HG03097 (cell line): ENCODE results near the gene MOV10L1.
"Not testable (repeated sequence)": the region's sequence is repeated elsewhere in the genome, so short reads cannot be mapped to it uniquely, and the experiment has no call there.

Experiments
- ATAC-seq: cut with Tn5 transposase; IDR thresholded peaks from one replicate; pipeline ENCODE4 v1.9.1; 2021; ENCODE audit not compliant: unreplicated experiment, low FRiP score

Gene MOV10L1

GRCh38 chr22:50131894-50132293, 42.1 kb downstream of the MOV10L1 start:
- ATAC-seq = no peak

DNA sequence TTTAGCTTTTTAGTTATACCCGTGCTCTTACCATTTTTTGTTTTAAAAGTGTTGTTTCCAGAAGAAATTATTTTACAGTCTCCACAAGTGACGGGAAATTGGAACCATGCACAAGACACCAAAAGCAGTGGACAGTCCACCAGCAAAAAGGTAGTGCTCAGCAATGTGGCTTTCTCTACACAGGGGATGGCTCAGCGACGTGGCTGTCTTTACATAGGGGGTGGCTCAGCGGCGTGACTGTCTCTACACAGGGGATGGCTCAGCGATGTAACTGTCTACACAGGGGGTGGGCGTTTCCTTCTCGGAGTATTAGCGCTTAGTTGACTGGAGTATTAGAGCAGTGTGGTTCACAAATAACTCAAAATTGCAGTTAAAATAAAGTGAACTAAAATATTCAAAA, 44.7 kb downstream of the MOV10L1 start:
- ATAC-seq = no peak

DNA sequence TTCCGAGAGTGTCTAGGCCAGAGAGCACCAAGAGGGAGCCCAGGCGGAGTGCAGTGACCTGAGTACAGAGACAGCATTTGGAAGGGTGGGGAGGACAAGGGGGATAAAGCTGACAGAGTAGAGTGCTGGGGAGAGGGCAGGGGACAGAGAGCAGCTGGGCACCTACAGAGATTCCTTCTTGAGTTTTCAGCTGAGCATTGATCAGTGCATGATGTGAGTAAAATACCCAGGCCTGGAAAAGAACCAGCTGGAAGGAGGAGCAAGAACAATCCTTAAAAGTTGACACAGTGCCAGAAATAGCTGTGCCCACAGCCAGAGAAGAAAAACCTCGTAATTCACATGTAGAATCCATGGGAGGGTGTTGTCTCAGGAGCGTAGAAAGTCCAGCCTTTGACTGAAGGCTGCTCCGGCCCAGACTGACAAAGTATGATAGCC, 46.8 kb downstream of the MOV10L1 start:
- no peak for ATAC-seq

GRCh38 chr22:50137277-50137676, 47.5 kb downstream of the MOV10L1 start:
- not testable (repeated sequence) for ATAC-seq

DNA sequence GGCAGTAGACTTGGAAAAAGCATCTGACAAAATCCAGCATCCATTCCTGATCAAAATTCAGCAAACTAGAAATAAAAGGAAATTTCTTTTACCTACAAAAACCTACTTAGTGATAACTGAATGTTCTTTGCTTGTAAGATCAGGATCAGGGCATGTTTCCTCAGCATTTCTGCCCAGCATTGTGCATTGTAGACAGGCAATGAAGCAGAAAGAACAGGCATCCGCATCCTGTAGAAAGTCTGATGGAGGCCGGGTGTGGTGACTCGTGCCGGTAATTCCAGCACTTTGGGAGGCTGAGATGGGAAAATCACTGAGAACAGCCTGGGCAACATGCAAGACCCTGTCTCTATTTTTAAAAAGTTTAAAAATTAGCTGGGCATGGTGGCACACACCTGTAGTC, 48.2 kb downstream of the MOV10L1 start:
- no peak for ATAC-seq

- ATAC-seq = no peak
Observed at GRCh38 chr22:50138988-50139387, 49.2 kb downstream of the MOV10L1 start.

DNA sequence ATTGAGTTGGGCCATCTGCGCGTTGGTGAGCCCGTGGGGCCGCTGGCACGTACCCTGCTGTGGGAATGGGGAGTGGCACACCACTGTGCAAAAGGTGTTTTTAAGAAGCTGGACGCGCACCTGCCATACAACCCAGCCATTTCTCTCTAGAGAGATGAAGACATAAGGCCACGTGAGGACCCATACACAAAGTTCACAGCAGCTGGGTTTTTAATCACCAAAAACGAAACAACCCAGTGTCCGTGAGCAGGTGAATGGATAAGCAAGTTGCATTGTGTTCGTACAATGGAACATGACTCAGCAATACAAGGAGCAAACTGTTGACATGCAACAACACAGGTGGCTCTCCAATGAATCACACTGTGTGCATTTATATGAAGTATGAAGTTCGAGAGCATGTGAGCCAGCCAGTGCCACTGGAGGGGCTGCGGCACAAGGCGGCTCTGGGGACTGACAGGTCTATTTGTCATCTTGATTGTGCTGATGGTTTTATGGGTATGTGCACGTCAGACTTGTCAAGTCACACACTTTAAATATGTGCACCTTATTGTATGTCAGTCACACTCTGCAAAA, 50.1 kb downstream of the MOV10L1 start:
- no peak for ATAC-seq

- no peak for ATAC-seq
Observed at GRCh38 chr22:50140615-50141014, 50.8 kb downstream of the MOV10L1 start.

DNA sequence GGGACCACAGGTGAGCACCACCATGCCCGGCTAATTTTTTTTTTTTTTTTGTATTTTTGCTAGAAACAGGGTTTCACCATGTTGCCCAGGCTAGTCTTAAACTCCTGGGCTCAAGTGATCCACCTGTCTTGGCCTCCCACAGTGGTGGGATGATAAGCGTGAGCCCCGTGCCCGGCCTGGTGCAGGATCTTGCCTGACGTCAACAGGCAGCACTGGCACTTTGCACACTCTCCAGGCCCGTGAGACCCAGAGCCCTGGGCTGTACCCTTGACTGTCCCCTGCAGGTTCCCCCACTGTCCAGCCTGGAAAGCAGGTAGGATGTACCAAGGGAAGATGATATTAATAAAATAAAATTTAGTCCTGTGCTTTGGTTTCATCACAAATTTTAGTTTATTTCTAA, 51.7 kb downstream of the MOV10L1 start:
- no peak for ATAC-seq

DNA sequence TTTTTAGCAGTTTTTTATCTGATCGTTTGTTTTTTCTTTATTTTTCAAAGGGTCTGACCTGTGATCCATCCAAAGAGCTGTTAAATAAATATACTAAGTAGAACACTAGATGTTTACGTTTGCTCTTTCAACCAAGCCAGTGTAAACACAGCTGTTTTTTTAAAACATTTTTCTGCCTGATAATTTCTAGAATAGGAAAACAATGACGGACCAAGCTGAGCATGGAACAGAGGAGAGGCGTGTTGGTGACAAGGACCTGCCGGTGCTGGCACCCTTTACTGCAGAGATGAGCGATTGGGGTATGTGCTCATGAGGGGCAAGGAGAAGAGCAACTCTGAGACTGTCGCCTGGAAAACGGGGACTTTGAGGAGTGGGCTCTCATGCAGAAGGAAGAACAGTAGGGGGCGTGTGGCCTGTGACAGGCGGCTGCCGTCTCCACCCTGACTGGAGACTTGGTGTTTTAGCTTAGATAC, 52.1 kb downstream of the MOV10L1 start:
- ATAC-seq = no peak

DNA sequence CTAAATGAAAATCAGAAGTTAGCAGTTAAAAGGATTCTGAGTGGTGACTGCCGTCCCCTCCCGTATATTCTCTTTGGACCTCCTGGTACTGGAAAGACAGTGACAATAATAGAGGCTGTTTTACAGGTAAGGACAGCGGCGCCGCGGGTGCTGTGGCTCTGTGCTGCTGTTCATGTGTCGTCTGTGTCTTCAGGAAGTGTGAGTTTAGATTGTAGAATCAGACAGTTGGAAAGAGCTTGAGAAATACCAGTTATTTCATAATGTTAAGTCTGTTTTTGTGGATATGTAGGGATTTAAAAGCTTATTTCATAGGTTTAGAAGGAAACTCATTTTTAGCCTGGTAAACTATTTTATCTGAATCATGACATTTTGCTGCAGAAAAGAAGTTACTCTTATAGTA, 53.3 kb downstream of the MOV10L1 start:
- no peak for ATAC-seq

DNA sequence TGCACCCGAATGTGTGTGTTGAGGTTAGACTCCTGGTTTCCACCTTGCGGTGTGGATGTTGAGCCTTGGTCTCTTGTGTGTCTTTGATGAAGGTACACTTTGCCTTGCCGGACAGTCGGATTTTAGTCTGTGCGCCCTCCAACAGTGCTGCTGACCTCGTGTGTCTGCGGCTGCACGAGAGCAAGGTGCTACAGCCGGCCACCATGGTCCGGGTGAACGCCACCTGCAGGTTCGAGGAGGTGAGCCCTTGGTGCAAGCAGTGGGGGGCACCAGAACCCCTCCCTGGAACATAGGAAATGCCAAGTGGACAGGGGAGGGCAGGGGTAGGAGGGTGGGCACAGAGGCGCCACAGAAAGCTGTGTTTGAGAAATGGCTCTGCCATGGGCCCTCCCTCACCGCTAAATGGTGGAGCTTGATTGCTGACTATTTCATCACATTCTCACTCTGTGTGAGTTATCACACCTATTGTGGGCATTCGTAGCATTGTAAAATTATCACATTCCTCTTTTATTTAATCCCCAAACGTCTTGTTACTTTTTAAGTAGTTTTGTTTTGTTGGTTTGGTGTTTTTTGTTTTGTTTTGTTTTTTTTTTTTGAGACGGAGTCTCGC, 54.3 kb downstream of the MOV10L1 start:
- ATAC-seq = no peak

DNA sequence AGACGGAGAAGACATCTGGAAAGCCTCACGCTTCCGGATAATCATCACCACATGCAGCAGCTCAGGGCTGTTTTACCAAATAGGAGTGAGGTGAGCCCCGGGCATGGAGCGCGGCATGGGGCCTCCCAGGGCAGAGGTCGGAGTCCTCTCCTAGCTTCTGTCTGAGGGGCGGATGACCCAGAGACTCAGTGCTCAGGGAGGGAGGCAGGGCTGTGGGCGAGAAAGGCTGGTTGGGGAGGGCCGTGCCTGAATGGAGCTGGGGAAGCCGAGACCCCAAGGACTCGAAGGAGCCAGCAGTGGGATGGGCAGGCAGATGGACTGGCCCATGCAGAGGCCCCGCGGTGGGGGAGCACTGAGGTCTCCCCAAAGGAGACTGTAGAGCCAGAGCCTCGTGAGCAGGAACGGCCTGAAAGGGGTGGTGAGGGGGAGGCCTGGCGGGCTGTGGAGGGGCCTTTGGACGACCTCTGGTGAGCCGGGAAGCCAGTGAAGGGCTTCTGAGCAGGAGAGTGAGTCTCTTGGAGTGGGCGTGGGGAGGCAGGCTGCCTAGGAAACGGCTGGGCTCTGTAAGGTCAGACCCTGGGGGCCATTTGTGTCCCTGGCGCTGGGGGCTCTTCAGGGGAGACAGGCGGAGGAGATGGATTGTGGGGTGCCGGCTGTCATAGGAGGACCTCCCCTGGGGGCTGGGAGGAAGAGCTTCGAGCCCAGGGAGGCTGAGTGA, 56.1 kb downstream of the MOV10L1 start:
- ATAC-seq = no peak

DNA sequence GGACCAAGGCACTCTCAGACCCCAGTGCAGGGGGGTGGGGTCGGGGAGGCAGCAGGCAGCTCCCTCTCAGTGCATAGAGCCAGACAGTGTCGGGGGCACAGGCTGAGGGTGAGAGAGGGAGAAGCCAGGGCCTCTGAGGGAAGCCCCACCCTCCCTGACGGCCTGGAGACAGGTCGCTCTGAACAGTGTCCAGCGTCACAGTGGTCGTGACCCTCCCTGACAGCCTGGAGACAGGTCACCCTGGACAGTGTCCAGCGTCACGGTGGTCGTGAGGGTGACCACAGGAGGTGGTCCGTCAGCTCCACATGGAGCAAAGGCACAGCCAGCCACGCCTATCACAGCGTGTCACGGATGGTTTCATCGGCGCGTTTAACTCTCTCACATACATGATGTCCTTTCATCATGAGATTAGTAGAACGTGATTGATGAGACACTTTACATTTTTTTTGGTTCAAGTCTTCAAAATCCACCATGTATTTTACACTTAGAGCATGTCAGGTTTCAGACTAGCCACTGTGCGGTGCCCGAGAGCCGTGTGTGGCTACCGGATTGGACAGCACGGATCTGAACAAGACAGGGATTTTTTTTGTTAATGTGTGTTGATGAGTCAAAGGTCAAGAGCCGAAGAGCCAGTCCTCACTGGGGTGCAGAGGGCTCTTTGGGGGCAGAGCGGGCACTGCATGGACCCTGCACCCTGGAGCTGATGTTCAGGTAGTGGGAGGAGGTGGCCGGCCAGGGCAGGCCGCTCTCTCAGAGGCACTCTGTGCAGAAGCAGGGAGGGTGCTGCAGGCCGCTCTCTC, 56.8 kb downstream of the MOV10L1 start:
- no peak for ATAC-seq

- not testable (repeated sequence) for ATAC-seq
Observed at GRCh38 chr22:50147258-50148165, 57.7 kb downstream of the MOV10L1 start.

DNA sequence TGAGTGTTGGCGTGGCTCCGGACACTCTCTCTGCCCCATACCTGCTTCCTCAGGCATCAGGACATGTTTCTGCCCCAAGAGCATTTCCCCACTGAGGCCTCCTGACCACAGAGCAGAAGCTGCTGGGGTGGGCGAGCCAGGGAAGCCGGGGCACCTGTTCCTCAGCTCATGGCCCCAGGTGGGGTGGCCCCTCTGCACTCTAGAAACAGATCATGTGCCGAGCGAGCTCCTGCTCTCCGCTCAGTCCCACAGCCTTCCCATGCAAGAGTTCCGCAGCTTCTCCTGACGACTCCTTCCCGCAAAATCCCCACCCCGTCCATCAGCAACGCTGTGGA, 58.3 kb downstream of the MOV10L1 start:
- no peak for ATAC-seq

DNA sequence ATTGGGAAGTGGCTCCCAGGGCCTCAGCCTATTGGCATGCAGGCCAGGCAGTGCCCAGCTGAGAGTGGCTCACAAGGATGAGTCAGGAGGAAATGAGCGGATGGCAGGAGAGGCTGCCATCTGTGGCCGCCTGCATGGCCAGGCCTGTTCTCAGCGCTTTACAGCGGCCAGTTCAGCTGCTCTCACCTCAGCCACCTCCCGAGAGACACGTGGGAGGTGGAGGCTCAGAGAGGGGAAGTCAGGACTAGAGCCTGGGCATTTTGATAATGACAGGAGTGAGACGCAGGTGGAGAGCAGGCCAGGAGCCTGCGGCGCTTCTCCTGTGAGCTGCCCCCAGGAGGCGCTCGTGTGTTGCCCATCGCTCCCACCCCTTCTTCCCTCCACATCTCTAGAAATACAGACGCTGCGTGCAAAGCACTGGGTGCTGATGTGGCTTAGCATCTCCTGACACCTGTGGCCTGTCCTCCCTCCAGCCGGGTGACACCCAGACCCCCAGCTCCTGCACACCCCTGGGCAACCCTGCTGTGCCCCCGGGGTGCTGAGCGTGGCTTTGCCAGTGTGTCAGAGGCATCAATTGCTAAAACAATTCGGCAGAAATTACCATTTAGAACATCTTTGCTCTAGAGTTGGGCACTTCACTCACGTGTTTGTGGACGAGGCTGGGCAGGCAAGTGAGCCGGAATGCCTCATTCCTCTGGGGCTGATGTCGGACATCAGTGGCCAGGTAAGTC, 59.4 kb downstream of the MOV10L1 start:
- ATAC-seq = no peak

DNA sequence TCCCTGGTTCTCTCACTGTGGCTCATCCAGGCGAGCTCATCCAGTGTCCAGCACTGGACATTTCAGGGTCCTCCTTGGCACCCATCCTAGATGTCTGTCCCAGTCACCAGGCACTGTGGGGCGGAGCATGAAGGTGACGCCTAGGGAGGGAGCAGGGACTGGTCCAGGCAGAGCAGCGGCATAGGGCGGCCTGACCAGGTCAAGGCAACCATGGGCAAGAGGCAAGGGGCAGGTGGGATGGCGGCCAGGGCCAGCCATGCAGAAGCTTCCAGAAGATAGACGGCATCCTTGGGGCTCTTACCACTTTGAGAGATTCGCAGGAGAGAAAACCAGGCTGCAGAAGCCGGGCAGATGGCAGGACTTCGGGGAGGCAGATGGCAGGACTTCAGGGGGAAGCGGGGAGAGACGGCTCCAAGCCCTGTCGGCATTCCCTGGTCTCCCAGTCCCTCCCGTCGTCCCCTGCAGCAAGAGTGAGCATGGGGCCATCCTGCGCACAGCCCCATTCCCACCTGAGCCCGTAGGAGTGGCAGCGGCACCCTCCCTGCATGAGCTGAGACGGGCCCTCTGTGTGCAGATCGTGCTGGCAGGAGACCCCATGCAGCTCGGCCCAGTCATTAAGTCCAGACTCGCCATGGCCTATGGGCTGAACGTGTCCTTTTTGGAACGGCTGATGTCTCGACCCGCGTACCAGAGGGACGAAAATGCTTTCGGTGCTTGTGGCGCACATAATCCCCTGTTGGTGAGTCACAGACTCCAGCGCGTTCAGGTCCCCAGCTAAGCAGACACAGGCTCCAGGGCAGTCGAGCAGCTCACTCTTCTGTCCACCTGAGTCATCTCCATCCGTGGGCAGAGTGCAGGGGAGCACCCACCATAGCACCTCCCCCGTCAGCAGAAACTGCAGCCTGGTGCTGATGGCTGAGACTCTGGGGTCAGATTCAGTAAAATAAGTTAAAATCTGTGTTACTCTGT, 60.6 kb downstream of the MOV10L1 start:
- no peak for ATAC-seq
